HepG2 (cell line): ENCODE measurements around the gene HSDL1. TPM values are rescaled to one million over a fixed set of nuclear protein-coding genes. Genes with fewer than 3 reads are reported as not detected.

Experiments
- ATAC-seq: fragments of 200-7000 bp; cut with Tn5 transposase; 3 replicates; pipeline ENCODE4 v1.9.1; 2020; ENCODE audit warnings: mild to moderate bottlenecking, moderate library complexity
- BruUV-seq: library from RNA; stranded (reverse); fragments of 400-500 nt; replicated peaks from 2 replicates; lab custom pipeline; 2021; lab: Mats Ljungman, UMichigan
- CTCF ChIA-PET: fragments of 300-600 bp; formaldehyde crosslinking; extraction: SDS; loops from one replicate; lab custom pipeline; 2021; ENCODE audit warnings: low total read pairs, inconsistent platforms, low intra/inter-chr PET ratio; lab: Yijun Ruan, JAX
- POLR2A ChIA-PET: fragments of 350-600 bp; sonication (Branson Sonifier 250); formaldehyde crosslinking; loops from one replicate; lab custom pipeline; 2020; ENCODE audit warnings: antibody characterized with exemption, inconsistent platforms; lab: Yijun Ruan, JAX
- DNase-seq: peaks from one replicate; pipeline ENCODE4 v3.0.0-alpha.2; 2015; ENCODE audit warnings: low spot score
- FAIRE-seq: peaks from 3 replicates; lab custom pipeline; 2011; peaks lifted over from hg19 to GRCh38; lab: Jason Lieb, UNC
- H2AFZ ChIP-seq: one replicate; pipeline ENCODE4 v1.6.1; 2011; ENCODE audit warnings: low read length, inconsistent platforms
- H3K27ac ChIP-seq: fragments of 300-600 bp; 3 replicates; pipeline ENCODE4 v1.8.0; 2011; ENCODE audit warnings: mixed run types, mild to moderate bottlenecking, mixed read lengths, low read length, inconsistent platforms; ENCODE audit not compliant: insufficient read depth; ENCODE audit errors: extremely low read length
- H3K27me3 ChIP-seq, 2 experiments: fragments of 200-600 bp in 1 of 2; 2 replicates in 1 of 2; 3 replicates in 1 of 2; pipeline versions ENCODE4 v1.6.0 to v1.8.0; 2011; ENCODE audit warnings: low read length in 2 of 2, mild to moderate bottlenecking in 2 of 2, moderate library complexity in 2 of 2, inconsistent platforms in 1 of 2; ENCODE audit not compliant: insufficient read depth in 2 of 2, control insufficient read depth in 1 of 2
- H3K36me3 ChIP-seq, 2 experiments: fragments of 200-600 bp in 1 of 2; replicated peaks in 1 of 2; 2 replicates in 1 of 2; 3 replicates in 1 of 2; pipeline versions ENCODE4 v1.5.1 to v1.8.0; 2011; ENCODE audit warnings: low read length in 2 of 2, inconsistent platforms in 1 of 2; ENCODE audit not compliant: insufficient read depth in 2 of 2, control insufficient read depth in 1 of 2
- H3K4me1 ChIP-seq: 2 replicates; pipeline ENCODE4 v1.5.1; 2012; ENCODE audit warnings: low read length, inconsistent platforms; ENCODE audit not compliant: insufficient read depth
- H3K4me2 ChIP-seq: 2 replicates; pipeline ENCODE4 v1.6.0; 2011; ENCODE audit warnings: low read depth, low read length, inconsistent platforms
- H3K4me3 ChIP-seq, 3 experiments: fragments of 200-600 bp in 1 of 3; sonication (generic), shearing (Covaris generic) in 1 of 3; replicated peaks in 1 of 3; 2 replicates each; pipeline ENCODE4 v1.5.1; 2011 to 2016; ENCODE audit warnings: low read length in 3 of 3, inconsistent platforms in 2 of 3, low read depth in 2 of 3, mild to moderate bottlenecking in 2 of 3, control low read depth in 1 of 3, mixed read lengths in 1 of 3; ENCODE audit not compliant: insufficient read depth in 1 of 3
- H3K79me2 ChIP-seq: one replicate; pipeline ENCODE4 v1.6.1; 2011; ENCODE audit warnings: low read length, inconsistent platforms; ENCODE audit not compliant: insufficient read depth
- H3K9ac ChIP-seq: 2 replicates; pipeline ENCODE4 v1.6.0; 2011; ENCODE audit warnings: mild to moderate bottlenecking, low read depth, low read length, inconsistent platforms; ENCODE audit not compliant: insufficient read depth
- H3K9me3 ChIP-seq: 2 replicates; pipeline ENCODE4 v1.5.1; 2012; ENCODE audit warnings: mild to moderate bottlenecking, low read length
- H4K20me1 ChIP-seq: 2 replicates; pipeline ENCODE4 v1.6.0; 2011; ENCODE audit warnings: inconsistent platforms, mild to moderate bottlenecking, low read length, moderate library complexity; ENCODE audit not compliant: insufficient read depth
- PHF20 ChIP-seq: sonication (generic); formaldehyde crosslinking; IDR thresholded peaks from 2 replicates; pipeline ENCODE4 v1.5.0; 2020; ENCODE audit warnings: mild to moderate bottlenecking, missing genetic modification reagents
- SPEN ChIP-seq: sonication (generic); formaldehyde crosslinking; IDR thresholded peaks from 2 replicates; pipeline ENCODE4 v1.5.1; 2020; ENCODE audit warnings: low read depth, mild to moderate bottlenecking, missing genetic modification reagents
- SRSF1 ChIP-seq: fragments of 200-400 bp; formaldehyde crosslinking; optimal IDR thresholded peaks from 2 replicates; pipeline ENCODE3; 2017; ENCODE audit warnings: mild to moderate bottlenecking, low read depth, low read length, moderate library complexity
- ZNF564 ChIP-seq: sonication (generic); formaldehyde crosslinking; IDR thresholded peaks from 2 replicates; pipeline ENCODE4 v1.8.1; 2023; ENCODE audit warnings: mild to moderate bottlenecking, missing genetic modification reagents
- WGBS: methylation state at CpG from one replicate; pipeline ENCODE4 v1.1.6; 2017; ENCODE audit warnings: low lambda C conversion rate; 5-methylcytosine and 5-hydroxymethylcytosine counted together
- in situ Hi-C: cut with HindIII; loops from 2 replicates; pipeline ENCODE4 v1.10.0; 2017; ENCODE audit warnings: low pct_unique_long_range_greater_than_20kb; ENCODE audit not compliant: extremely low pct_ligation_motif_present
- intact Hi-C: fragments of 100-400 bp; cut with micrococcal nuclease; formaldehyde crosslinking; loops from one replicate; pipeline ENCODE4 v1.10.0; 2022; ENCODE audit not compliant: unreplicated experiment
- polyA plus RNA-seq, 8 experiments: library from polyadenylated mRNA; depleted of rRNA in 3 of 8; stranded (reverse) in 7 of 8; unstranded in 1 of 8; fragments of >200 nt; fragmentation: Illumina TruSeq in 4 of 8; extraction: Trizol in 4 of 8; gene quantifications; 2 replicates each; pipeline versions ENCODE4 v1.2.1 to v1.2.3, GENCODE V29; 2011 to 2016; ENCODE audit warnings: low read depth in 4 of 8, missing spikeins in 1 of 8, mixed read lengths in 1 of 8; ENCODE audit not compliant: insufficient read depth in 1 of 8
- total RNA-seq, 5 experiments: library from RNA; depleted of rRNA; stranded (reverse); fragments of >200 nt; fragmentation: Illumina TruSeq; extraction: Trizol; gene quantifications; 2 replicates each; pipeline ENCODE4 v1.2.3, GENCODE V29; 2016; ENCODE audit warnings: low read depth in 1 of 5
- TF ChIP-seq, protein P1 (sequence below): sonication (generic); formaldehyde crosslinking; IDR thresholded peaks from 2 replicates; pipeline ENCODE4 v1.4.0; 2020; ENCODE audit warnings: missing genetic modification reagents
- TF ChIP-seq, protein P2 (sequence below): sonication (generic); formaldehyde crosslinking; IDR thresholded peaks from 2 replicates; pipeline ENCODE4 v1.8.1; 2023; ENCODE audit warnings: mild to moderate bottlenecking, inconsistent platforms, moderate library complexity, missing genetic modification reagents, borderline replicate concordance
- TF ChIP-seq, protein P3 (sequence below): sonication (generic); formaldehyde crosslinking; IDR thresholded peaks from 2 replicates; pipeline ENCODE4 v1.5.0; 2020; ENCODE audit warnings: mild to moderate bottlenecking, missing genetic modification reagents
- TF ChIP-seq, protein P4 (sequence below): fragments of 450-650 bp; IDR thresholded peaks from 2 replicates; pipeline ENCODE4 v1.6.1; 2017
- TF ChIP-seq, protein P5 (sequence below): sonication (generic); formaldehyde crosslinking; IDR thresholded peaks from 2 replicates; pipeline ENCODE4 v1.4.0; 2020; ENCODE audit warnings: missing genetic modification reagents

The HSDL1 gene
- total and polyA plus RNA-seq, 2 of the 13 experiments (the other 11 are each of a cell fraction or from before 2014, with no cell fraction given) = 49.2 to 49.7 TPM

DNA sequence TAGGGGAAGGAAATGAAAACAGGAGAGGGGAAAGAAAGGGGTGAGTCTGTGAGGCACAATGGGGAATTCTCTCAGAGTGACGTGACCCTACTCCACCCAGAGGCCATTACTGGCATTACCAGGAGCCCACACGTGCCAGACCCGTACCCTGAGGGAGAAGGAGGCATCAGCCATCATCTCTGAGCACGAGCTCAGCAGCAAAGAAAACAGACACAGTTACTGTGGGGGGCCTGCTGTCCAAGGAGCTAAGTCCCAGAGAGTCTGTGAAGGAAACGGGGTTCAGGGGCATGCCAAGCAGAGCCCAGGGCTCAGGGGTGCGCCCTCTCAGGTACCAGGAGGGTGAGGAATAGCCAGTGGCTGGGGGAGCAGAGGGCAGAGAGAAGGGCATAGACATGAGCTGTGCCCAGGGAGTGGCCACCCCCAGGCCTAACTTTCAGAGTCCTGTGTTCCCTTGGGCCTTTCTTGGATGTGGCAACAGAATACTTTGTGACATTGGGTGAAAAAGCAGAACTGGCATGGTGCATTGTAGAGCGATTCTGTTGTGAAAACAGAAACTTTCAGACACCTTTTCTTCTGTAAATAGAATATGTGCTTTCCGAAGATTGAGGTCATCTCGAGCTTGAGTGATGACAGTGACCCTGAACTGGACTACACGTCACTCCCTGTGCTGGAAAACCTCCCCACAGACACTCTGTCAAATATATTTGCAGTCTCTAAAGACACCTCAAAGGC, 30.5 kb upstream of the HSDL1 start:
- BruUV-seq = no TSS peak
- Histone ChIP-seq H3K36me3 (peaks cover 3 to 14% of the 10 kb centered on the region in 2 experiments; a peak in 3 of 5 replicates), H3K4me3 (peak overlapping the region in 1 of 3 experiments; percentile 61; a peak in 1 of 6 replicates), H3K27me3 (peaks cover 1 to 6% of the 10 kb centered on the region in 2 experiments; a peak in 3 of 5 replicates), H3K9ac (no peak overlapping the region), H3K79me2 (no peaks in the 10 kb centered on the region), H3K9me3 (no peaks in the 10 kb centered on the region), H2AFZ (no peak overlapping the region), H3K4me1 (peaks cover 37% of the 10 kb centered on the region), H4K20me1 (no peaks in the 10 kb centered on the region), H3K4me2 (peak overlapping the region; percentile 75), H3K27ac (no peak overlapping the region)
- FAIRE-seq (peak; percentile 94), DNase-seq (peak; percentile 65), ATAC-seq (peak; percentile 80)
- intact Hi-C loops (loop anchor here (1.0 to 5.0 kb wide), 3 partner anchors 31 to 223 kb away; partner anchors contain the start of genes DNAAF1, HSDL1 and OSGIN1), in situ Hi-C loops (loop anchor here (5.0 to 25.0 kb wide), 2 partner anchors 88 to 213 kb away; partner anchors contain the start of genes NECAB2 and OSGIN1)
- ChIA-PET CTCF (interaction anchor here (1.2 to 2.1 kb wide), 3 partner anchors 31 to 91 kb away, joined by 3 to 23 read pairs (median 6); partner anchors contain the start of genes DNAAF1 and HSDL1), POLR2A (interaction anchor here (0.8 to 2.6 kb wide), 7 partner anchors 12 to 221 kb away, joined by 3 to 18 read pairs (median 3); partner anchors contain the start of genes DNAAF1, HSDL1 and TAF1C)
- WGBS = 9% methylated on average over 10 of the region's 10 CpGs
- TF ChIP-seq SRSF1 (no peak), ZNF564 (CRISPR knock-in tag) (no peak), SPEN (CRISPR knock-in tag) (no peak), PHF20 (CRISPR knock-in tag) (no peak)
- TF ChIP-seq, protein P1, sequence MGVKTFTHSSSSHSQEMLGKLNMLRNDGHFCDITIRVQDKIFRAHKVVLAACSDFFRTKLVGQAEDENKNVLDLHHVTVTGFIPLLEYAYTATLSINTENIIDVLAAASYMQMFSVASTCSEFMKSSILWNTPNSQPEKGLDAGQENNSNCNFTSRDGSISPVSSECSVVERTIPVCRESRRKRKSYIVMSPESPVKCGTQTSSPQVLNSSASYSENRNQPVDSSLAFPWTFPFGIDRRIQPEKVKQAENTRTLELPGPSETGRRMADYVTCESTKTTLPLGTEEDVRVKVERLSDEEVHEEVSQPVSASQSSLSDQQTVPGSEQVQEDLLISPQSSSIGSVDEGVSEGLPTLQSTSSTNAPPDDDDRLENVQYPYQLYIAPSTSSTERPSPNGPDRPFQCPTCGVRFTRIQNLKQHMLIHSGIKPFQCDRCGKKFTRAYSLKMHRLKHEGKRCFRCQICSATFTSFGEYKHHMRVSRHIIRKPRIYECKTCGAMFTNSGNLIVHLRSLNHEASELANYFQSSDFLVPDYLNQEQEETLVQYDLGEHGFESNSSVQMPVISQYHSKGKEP (CRISPR knock-in tag) = no peak
- TF ChIP-seq, protein P2, sequence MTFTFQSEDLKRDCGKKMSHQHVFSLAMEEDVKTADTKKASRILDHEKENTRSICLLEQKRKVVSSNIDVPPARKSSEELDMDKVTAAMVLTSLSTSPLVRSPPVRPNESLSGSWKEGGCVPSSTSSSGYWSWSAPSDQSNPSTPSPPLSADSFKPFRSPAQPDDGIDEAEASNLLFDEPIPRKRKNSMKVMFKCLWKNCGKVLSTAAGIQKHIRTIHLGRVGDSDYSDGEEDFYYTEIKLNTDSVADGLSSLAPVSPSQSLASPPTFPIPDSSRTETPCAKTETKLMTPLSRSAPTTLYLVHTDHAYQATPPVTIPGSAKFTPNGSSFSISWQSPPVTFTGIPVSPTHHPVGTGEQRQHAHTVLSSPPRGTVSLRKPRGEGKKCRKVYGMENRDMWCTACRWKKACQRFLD = no peak
- TF ChIP-seq, protein P3, sequence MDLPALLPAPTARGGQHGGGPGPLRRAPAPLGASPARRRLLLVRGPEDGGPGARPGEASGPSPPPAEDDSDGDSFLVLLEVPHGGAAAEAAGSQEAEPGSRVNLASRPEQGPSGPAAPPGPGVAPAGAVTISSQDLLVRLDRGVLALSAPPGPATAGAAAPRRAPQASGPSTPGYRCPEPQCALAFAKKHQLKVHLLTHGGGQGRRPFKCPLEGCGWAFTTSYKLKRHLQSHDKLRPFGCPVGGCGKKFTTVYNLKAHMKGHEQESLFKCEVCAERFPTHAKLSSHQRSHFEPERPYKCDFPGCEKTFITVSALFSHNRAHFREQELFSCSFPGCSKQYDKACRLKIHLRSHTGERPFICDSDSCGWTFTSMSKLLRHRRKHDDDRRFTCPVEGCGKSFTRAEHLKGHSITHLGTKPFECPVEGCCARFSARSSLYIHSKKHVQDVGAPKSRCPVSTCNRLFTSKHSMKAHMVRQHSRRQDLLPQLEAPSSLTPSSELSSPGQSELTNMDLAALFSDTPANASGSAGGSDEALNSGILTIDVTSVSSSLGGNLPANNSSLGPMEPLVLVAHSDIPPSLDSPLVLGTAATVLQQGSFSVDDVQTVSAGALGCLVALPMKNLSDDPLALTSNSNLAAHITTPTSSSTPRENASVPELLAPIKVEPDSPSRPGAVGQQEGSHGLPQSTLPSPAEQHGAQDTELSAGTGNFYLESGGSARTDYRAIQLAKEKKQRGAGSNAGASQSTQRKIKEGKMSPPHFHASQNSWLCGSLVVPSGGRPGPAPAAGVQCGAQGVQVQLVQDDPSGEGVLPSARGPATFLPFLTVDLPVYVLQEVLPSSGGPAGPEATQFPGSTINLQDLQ (CRISPR knock-in tag) = no peak
- TF ChIP-seq, protein P4, sequence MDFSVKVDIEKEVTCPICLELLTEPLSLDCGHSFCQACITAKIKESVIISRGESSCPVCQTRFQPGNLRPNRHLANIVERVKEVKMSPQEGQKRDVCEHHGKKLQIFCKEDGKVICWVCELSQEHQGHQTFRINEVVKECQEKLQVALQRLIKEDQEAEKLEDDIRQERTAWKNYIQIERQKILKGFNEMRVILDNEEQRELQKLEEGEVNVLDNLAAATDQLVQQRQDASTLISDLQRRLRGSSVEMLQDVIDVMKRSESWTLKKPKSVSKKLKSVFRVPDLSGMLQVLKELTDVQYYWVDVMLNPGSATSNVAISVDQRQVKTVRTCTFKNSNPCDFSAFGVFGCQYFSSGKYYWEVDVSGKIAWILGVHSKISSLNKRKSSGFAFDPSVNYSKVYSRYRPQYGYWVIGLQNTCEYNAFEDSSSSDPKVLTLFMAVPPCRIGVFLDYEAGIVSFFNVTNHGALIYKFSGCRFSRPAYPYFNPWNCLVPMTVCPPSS = no peak
- TF ChIP-seq, protein P5, sequence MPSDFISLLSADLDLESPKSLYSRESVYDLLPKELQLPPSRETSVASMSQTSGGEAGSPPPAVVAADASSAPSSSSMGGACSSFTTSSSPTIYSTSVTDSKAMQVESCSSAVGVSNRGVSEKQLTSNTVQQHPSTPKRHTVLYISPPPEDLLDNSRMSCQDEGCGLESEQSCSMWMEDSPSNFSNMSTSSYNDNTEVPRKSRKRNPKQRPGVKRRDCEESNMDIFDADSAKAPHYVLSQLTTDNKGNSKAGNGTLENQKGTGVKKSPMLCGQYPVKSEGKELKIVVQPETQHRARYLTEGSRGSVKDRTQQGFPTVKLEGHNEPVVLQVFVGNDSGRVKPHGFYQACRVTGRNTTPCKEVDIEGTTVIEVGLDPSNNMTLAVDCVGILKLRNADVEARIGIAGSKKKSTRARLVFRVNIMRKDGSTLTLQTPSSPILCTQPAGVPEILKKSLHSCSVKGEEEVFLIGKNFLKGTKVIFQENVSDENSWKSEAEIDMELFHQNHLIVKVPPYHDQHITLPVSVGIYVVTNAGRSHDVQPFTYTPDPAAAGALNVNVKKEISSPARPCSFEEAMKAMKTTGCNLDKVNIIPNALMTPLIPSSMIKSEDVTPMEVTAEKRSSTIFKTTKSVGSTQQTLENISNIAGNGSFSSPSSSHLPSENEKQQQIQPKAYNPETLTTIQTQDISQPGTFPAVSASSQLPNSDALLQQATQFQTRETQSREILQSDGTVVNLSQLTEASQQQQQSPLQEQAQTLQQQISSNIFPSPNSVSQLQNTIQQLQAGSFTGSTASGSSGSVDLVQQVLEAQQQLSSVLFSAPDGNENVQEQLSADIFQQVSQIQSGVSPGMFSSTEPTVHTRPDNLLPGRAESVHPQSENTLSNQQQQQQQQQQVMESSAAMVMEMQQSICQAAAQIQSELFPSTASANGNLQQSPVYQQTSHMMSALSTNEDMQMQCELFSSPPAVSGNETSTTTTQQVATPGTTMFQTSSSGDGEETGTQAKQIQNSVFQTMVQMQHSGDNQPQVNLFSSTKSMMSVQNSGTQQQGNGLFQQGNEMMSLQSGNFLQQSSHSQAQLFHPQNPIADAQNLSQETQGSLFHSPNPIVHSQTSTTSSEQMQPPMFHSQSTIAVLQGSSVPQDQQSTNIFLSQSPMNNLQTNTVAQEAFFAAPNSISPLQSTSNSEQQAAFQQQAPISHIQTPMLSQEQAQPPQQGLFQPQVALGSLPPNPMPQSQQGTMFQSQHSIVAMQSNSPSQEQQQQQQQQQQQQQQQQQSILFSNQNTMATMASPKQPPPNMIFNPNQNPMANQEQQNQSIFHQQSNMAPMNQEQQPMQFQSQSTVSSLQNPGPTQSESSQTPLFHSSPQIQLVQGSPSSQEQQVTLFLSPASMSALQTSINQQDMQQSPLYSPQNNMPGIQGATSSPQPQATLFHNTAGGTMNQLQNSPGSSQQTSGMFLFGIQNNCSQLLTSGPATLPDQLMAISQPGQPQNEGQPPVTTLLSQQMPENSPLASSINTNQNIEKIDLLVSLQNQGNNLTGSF (CRISPR knock-in tag) = no peak
